SK-N-SH (cell line): ENCODE measurements around the gene LENEP.
"Not testable (repeated sequence)": the region's sequence is repeated elsewhere in the genome, so short reads cannot be mapped to it uniquely, and the experiment has no call there.

Experiments used
- CTCF ChIP-seq: fragments of 200-600 bp; sonication (generic); IDR thresholded peaks from 2 replicates; pipeline ENCODE4 v1.6.1; 2017; ENCODE audit warnings: antibody characterized with exemption, mild to moderate bottlenecking, moderate library complexity
- EP300 ChIP-seq, 2 experiments: IDR thresholded peaks; 2 replicates each; pipeline versions ENCODE4 v1.4.0 to v1.6.1; 2012; ENCODE audit warnings: borderline replicate concordance in 1 of 2, low read depth in 1 of 2, low read length in 1 of 2
- EZH2phosphoT487 ChIP-seq: fragments of 200-600 bp; sonication (generic); IDR thresholded peaks from 2 replicates; pipeline ENCODE4 v1.6.1; 2017; ENCODE audit warnings: low read depth, mixed run types, mild to moderate bottlenecking, antibody characterized with exemption, moderate library complexity, borderline replicate concordance
- MAX ChIP-seq: IDR thresholded peaks from 2 replicates; pipeline ENCODE4 v1.4.0; 2012; ENCODE audit warnings: low read depth
- MXI1 ChIP-seq: IDR thresholded peaks from 2 replicates; pipeline ENCODE4 v1.6.1; 2012; ENCODE audit warnings: mild to moderate bottlenecking, low read depth, low read length, improper control_type of control experiment
- RAD21 ChIP-seq: IDR thresholded peaks from 2 replicates; pipeline ENCODE4 v1.6.1; 2012; ENCODE audit warnings: mild to moderate bottlenecking, low read length

GRCh38 chr1:154986736-154987135 lies 6.7 kb upstream of the LENEP start:
- TF ChIP-seq CTCF; RAD21; MXI1; EP300 (IDR thresholded peaks at IDR 0.05; ENCODE audit: borderline replicate concordance in 1 of 2, low read depth in 1 of 2, low read length in 1 of 2); MAX; EZH2phosphoT487: not testable (repeated sequence)
